GM19324 (cell line): Measurements from ENCODE around the gene KIF24.
"Not testable (repeated sequence)": the region's sequence is repeated elsewhere in the genome, so short reads cannot be mapped to it uniquely, and the experiment has no call there.

Experiments used
- ATAC-seq: cut with Tn5 transposase; IDR thresholded peaks from one replicate; pipeline ENCODE4 v1.9.1; 2021; ENCODE audit warnings: mild to moderate bottlenecking, moderate library complexity; ENCODE audit not compliant: unreplicated experiment, low FRiP score

KIF24 gene

GRCh38 chr9:34333836-34334235 lies 4.8 kb upstream of the KIF24 start:
- ATAC-seq = no peak

- ATAC-seq = no peak
Measured at GRCh38 chr9:34332076-34332964, 3.3 kb upstream of the KIF24 start.

- ATAC-seq = no peak
Measured at GRCh38 chr9:34331196-34331595, 2.1 kb upstream of the KIF24 start.

- ATAC-seq = no peak
Measured at GRCh38 chr9:34328500-34328986, 525 bp downstream of the KIF24 start.

DNA sequence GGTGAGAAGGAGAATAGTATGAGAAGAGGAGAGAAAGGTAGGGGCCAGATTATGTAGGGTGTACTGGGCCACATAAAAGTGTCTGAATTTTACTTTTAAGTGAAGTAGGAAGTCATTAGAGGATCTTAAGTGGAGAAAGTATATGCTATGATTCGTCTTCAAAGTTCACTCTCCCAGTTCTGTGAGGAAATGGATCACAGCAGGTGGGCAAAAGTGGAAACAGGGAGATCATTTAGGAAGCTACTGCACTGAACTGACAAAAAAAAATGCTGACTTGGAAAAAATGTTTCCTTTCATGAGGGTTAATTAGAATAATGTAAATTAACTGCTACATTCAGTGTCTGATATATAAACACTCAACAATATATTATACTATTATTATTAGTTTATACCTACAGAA lies 2.4 kb downstream of the KIF24 start:
- no peak for ATAC-seq

DNA sequence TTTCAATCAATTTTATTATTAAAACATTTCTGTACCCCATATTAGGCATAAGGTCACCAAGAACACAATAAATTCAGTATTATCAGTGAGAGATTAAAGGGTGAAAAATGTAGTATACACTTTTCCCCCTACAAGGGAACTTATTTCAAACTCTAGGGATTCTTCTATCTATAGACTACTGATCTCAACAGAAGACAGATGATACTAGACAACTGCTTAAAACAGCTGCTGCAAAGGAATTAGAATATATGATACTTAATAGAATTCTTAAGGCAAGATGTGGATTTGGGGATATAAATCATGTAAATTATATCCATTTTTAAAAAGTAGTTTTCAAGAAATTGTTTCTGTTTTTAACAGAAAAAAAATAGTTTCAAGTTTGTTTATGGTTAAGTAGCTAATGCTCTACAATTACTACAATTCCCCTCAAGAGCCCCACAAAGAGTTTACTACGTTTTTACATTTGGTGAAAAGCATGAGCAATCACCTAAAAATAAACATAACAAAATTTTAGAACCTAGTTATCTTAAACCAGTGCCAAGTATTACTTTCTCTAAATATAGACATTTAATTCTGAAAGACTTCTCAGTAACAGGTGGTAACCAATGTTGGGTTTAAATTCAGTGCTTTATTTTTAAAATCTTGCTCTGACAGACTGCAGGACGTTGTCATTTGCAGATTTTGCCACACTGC lies 6.0 kb downstream of the KIF24 start:
- ATAC-seq = no peak

- ATAC-seq = no peak
Measured at GRCh38 chr9:34321451-34321850, 7.6 kb downstream of the KIF24 start.

DNA sequence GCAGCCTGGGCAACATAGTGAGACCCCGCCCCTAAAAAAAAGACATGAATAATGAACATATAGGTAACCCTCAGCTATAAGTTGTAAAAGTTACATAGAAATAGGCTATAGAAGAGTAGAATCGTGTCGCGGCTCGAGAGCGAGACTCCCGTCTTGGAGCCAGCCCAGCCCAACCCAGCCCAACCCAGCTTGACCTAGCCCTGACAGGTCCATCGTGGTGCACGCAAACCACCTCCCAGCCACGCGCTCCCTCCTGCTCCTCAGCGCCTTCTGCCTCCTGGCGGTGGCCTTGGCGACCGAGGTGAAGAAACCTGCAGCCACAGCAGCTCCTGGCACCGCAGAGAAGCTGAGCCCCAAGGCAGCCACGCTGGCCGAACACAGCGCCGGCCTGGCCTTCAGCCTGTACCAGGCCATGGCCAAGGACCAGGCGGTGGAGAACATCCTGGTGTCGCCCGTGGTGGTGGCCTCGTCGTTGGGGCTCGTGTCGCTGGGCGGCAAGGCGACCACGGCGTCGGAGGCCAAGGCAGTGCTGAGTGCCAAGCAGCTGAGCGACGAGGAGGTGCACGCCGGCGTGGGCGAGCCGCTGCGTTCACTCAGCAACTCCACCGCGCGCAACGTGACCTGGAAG lies 10.8 kb downstream of the KIF24 start:
- ATAC-seq = no peak

GRCh38 chr9:34317436-34317835 lies 11.6 kb downstream of the KIF24 start:
- ATAC-seq = no peak

DNA sequence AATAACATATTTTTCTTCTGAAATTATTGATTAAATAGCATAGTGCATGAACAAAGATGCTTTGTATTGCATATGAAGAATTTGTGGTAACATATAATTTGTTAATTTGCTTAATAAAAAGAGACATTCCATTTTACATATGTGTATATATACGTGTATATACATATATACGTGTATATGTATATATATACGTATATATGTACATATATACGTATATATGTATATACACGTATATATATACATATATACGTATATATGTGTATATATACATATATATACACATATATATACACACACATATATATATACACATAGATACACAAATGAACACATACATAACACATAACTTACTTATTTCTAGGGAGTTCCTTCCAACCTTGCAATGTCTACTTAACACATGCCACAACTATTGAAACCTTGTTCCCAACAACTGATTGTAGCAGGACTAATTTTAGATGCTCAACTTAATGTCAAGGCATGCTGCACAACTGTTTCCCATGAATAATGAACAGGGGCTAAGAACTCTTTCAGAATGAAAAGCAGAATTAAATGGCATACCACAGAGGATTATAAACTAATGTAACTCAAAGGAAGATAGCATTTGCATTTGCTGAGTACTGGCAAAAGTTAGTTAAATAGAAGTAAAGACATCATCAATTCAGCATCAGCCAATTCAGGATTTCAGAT lies 17.4 kb downstream of the KIF24 start:
- ATAC-seq = no peak

- ATAC-seq = no peak
Measured at GRCh38 chr9:34310215-34310614, 18.9 kb downstream of the KIF24 start.

DNA sequence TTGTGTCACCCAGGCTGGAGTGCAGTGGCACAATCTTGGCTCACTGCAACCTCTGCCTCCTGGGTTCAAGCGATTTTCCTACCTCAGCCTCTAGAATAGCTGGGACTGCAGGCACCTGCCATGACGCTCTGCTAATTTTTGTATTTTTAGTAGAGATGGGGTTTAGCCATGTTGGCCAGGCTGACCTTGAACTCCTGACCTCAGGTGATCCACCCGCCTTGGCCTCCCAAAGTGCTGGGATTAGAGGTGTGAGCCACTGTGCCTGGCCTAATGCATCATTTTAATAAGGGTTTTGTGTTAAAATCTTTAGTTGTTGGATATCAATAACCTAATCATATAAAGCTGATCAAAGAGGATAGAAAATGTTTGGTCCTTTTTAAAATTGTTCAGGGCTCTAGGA lies 20.8 kb downstream of the KIF24 start:
- not testable (repeated sequence) for ATAC-seq

DNA sequence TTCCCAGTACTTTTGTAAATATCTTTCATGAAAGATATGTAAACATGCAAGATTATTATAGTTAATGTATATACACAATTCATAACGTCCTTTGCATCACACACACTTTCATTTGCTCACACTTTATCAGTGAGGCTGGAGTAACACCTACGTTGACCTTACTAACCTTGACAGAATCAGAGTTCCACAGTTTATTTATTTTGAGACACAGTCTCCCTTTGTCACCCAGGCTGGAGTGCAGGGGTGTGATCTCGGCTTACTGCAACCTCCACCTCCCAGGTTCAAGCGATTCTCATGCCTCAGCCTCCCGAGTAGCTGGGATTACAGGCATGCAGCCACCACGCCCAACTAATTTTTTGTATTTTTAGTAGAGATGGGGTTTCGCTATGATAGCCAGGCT lies 28.0 kb downstream of the KIF24 start:
- not testable (repeated sequence) for ATAC-seq

- ATAC-seq = no peak
Measured at GRCh38 chr9:34292552-34292951, 36.5 kb downstream of the KIF24 start.

DNA sequence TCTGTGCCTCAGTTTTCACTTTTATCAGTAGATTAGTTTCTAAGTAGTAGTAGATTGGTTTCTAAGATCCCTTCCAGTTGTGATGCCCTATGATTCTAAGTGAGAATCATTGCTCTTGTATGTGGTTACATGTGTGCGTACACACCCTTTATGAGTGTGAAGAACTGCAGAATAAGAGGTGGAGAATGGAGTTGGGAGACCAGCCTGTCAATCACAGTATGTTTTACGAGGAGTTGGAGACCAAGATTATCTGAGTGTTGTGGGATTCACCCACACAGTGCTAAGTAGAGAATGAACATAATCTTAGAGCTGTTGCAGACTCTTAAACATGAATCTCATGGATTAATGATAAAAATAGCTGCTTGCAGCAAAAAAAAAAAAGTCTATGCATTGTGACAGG lies 37.6 kb downstream of the KIF24 start:
- ATAC-seq = no peak

- no peak for ATAC-seq
Measured at GRCh38 chr9:34291023-34291422, 38.0 kb downstream of the KIF24 start.

DNA sequence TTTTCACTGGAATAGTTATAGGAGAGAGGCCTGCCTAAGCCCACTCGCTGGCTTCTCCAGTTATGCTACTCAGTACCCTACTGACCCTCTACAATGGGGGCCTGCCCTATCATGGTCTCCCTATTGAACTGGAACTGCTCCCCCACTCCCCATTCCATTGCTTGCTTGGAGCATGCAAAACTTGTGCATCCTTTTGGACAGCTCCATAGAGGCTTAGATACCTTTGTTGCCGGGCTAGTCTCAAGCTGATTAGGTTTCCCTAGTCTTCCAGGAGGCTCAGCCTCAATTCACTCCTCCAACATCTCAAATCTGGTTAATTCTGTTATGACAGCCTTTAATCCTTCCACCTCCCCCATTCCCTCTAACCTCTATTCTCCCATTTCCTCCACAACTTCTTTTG lies 39.9 kb downstream of the KIF24 start:
- no peak for ATAC-seq

DNA sequence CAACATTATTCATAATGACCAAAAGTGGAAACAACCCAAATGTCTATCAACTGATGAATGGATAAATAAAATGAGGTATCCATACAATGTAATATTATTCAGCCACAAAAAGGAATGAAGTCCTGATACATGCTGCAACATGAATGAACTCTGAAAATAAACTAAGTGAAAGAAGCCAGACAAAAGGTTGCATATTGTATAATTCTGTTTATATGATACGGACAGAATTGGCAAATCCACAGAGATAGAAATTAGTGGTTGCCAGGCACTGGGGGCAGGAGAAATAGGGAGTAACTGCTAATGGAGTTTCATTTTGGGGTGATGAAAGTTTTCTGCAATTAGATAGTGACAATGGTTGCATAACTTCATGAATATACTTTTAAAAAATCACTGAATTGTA lies 47.0 kb downstream of the KIF24 start:
- no peak for ATAC-seq

DNA sequence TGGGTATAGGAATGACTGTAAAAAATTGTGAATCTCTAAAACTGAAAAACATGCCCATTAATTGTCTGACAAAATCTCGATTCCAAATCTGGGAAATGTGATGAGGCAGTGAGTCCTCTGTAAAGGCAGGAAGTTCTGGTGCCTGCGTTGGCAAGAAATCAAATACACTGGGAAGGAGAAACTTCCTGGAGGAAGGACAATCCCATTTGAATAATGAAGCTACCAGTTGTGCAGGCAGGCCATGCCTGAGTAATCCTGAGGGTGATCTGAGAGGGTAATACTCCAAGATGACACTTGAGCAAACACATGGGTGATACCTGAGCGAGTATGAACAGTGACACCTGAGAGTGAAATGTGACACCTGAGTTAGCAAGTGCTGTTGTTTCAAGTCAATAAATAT lies 49.7 kb downstream of the KIF24 start:
- ATAC-seq = no peak
